ENCODE results near the gene C7orf25.

C7orf25 gene

GRCh38 chr7:42931834-42932651, 20.2 kb upstream of the C7orf25 start, which contains the start of the genes MRPL32 and PSMA2:
TSS of gene MRPL32 (plus strand) at chr7:42932376. CDS start at chr7:42932387, 11 bp downstream.
TSS of gene PSMA2 (minus strand) at chr7:42932174. CDS start at chr7:42932158, 16 bp downstream.
- TF ChIP-seq ELF4 (IDR thresholded peaks at IDR 0.05), result peak; percentile 32; the same call in 1 of the 2 replicates
- TF ChIP-seq ZNF384 (IDR thresholded peaks at IDR 0.05), result no peak
- TF ChIP-seq CTBP1 (IDR thresholded peaks at IDR 0.05; ENCODE audit: borderline replicate concordance), result no peak
- no peak for TF ChIP-seq FOXA1 (IDR thresholded peaks at IDR 0.05)
- TF ChIP-seq SUZ12 (IDR thresholded peaks at IDR 0.05), result no peak
- TF ChIP-seq PKNOX1 (IDR thresholded peaks at IDR 0.05), result no peak
- TF ChIP-seq L3MBTL2 (conservative IDR thresholded peaks at IDR 0.05), result peak; percentile 49; the same call in 1 of the 2 replicates
- no peak for TF ChIP-seq ARNT (IDR thresholded peaks at IDR 0.05)
- TF ChIP-seq BHLHE40 (IDR thresholded peaks at IDR 0.05; ENCODE audit: borderline replicate concordance), result no peak
- no peak for TF ChIP-seq FOXM1 (IDR thresholded peaks at IDR 0.05; ENCODE audit: borderline replicate concordance)
- no peak for TF ChIP-seq FOXK2 (IDR thresholded peaks at IDR 0.05)
- ChIA-PET CTCF (interaction anchor here (0.5 to 1.2 kb wide), 5 partner anchors 10 to 1201 kb away, joined by 3 to 10 read pairs (median 5); no protein-coding TSS in a partner anchor), POLR2A (interaction anchor here (0.6 to 1.9 kb wide), 19 partner anchors 9 to 991 kb away, joined by 3 to 8 read pairs (median 3); partner anchors contain the start of gene C7orf25)
- peak; percentile 95 for DNase-seq (ENCODE audit: extremely low spot score)

- no peak for TF ChIP-seq ARNT (IDR thresholded peaks at IDR 0.05)
- TF ChIP-seq NFRKB (IDR thresholded peaks at IDR 0.05), result no peak
- no peak for TF ChIP-seq CTBP1 (IDR thresholded peaks at IDR 0.05; ENCODE audit: borderline replicate concordance)
- DNase-seq (ENCODE audit: extremely low spot score), result no peak
- POLR2A ChIA-PET, result interaction anchor here (0.9 to 1.9 kb wide), 10 partner anchors 9 to 538 kb away, joined by 3 to 8 read pairs (median 4); partner anchors contain the start of gene C7orf25
- CTCF ChIA-PET, result interaction anchor here (1.0 kb wide), 1 partner anchor 177 kb away, joined by 6 read pairs; no protein-coding TSS in a partner anchor
These were observed 19.6 kb upstream of the C7orf25 start for GRCh38 chr7:42931447-42931833.

GRCh38 chr7:42930889-42931288, 19.0 kb upstream of the C7orf25 start:
- ChIA-PET POLR2A (interaction anchor here (1.2 to 1.5 kb wide), 2 partner anchors 9 to 332 kb away, joined by 3 to 4 read pairs; no protein-coding TSS in a partner anchor), CTCF (interaction anchor here (0.8 kb wide), 1 partner anchor 495 kb away, joined by 3 read pairs; no protein-coding TSS in a partner anchor)
- TF ChIP-seq HDGF (IDR thresholded peaks at IDR 0.05; ENCODE audit: borderline replicate concordance) (no peak), ELF4 (IDR thresholded peaks at IDR 0.05) (no peak), FOXK2 (IDR thresholded peaks at IDR 0.05) (no peak), L3MBTL2 (conservative IDR thresholded peaks at IDR 0.05) (no peak), ZNF384 (IDR thresholded peaks at IDR 0.05) (no peak), CTBP1 (IDR thresholded peaks at IDR 0.05; ENCODE audit: borderline replicate concordance) (no peak), BHLHE40 (IDR thresholded peaks at IDR 0.05; ENCODE audit: borderline replicate concordance) (no peak), FOXM1 (IDR thresholded peaks at IDR 0.05; ENCODE audit: borderline replicate concordance) (no peak), SUZ12 (IDR thresholded peaks at IDR 0.05) (no peak), PKNOX1 (IDR thresholded peaks at IDR 0.05) (no peak), ARNT (IDR thresholded peaks at IDR 0.05) (no peak)
- no peak for DNase-seq (ENCODE audit: extremely low spot score)

GRCh38 chr7:42929449-42929848, 17.6 kb upstream of the C7orf25 start:
- TF ChIP-seq LEF1 (IDR thresholded peaks at IDR 0.05; ENCODE audit: borderline replicate concordance), result no peak
- no peak for TF ChIP-seq ZNF384 (IDR thresholded peaks at IDR 0.05)
- TF ChIP-seq BHLHE40 (IDR thresholded peaks at IDR 0.05; ENCODE audit: borderline replicate concordance), result no peak
- TF ChIP-seq SP1 (IDR thresholded peaks at IDR 0.05), result no peak
- no peak for TF ChIP-seq ELF4 (IDR thresholded peaks at IDR 0.05)
- no peak for TF ChIP-seq FOXK2 (IDR thresholded peaks at IDR 0.05)
- no peak for TF ChIP-seq FOXM1 (IDR thresholded peaks at IDR 0.05; ENCODE audit: borderline replicate concordance)
- no peak for TF ChIP-seq SUZ12 (IDR thresholded peaks at IDR 0.05)
- no peak for TF ChIP-seq HDGF (IDR thresholded peaks at IDR 0.05; ENCODE audit: borderline replicate concordance)
- no peak for TF ChIP-seq NFRKB (IDR thresholded peaks at IDR 0.05)
- no peak for TF ChIP-seq L3MBTL2 (conservative IDR thresholded peaks at IDR 0.05)
- no peak for TF ChIP-seq FOXA1 (IDR thresholded peaks at IDR 0.05)
- TF ChIP-seq TARDBP (IDR thresholded peaks at IDR 0.05), result no peak
- no peak for TF ChIP-seq PKNOX1 (IDR thresholded peaks at IDR 0.05)
- TF ChIP-seq ARNT (IDR thresholded peaks at IDR 0.05), result no peak
- no peak for TF ChIP-seq CTBP1 (IDR thresholded peaks at IDR 0.05; ENCODE audit: borderline replicate concordance)
- CTCF ChIA-PET, result interaction anchor here (1.0 kb wide), 1 partner anchor 525 kb away, joined by 3 read pairs; no protein-coding TSS in a partner anchor
- no peak for DNase-seq (ENCODE audit: extremely low spot score)
- POLR2A ChIA-PET, result interaction anchor here (1.1 kb wide), 1 partner anchor 17 kb away, joined by 5 read pairs; the partner anchor contains the start of gene C7orf25

- DNase-seq (ENCODE audit: extremely low spot score), result no peak
- TF ChIP-seq FOXA1 (IDR thresholded peaks at IDR 0.05), result no peak
- TF ChIP-seq FOXM1 (IDR thresholded peaks at IDR 0.05; ENCODE audit: borderline replicate concordance), result no peak
- TF ChIP-seq NFRKB (IDR thresholded peaks at IDR 0.05), result no peak
- no peak for TF ChIP-seq LEF1 (IDR thresholded peaks at IDR 0.05; ENCODE audit: borderline replicate concordance)
- no peak for TF ChIP-seq FOXK2 (IDR thresholded peaks at IDR 0.05)
- no peak for TF ChIP-seq SP1 (IDR thresholded peaks at IDR 0.05)
- no peak for TF ChIP-seq ELF4 (IDR thresholded peaks at IDR 0.05)
- TF ChIP-seq BHLHE40 (IDR thresholded peaks at IDR 0.05; ENCODE audit: borderline replicate concordance), result no peak
- no peak for TF ChIP-seq ZNF384 (IDR thresholded peaks at IDR 0.05)
- no peak for TF ChIP-seq L3MBTL2 (conservative IDR thresholded peaks at IDR 0.05)
- no peak for TF ChIP-seq CTBP1 (IDR thresholded peaks at IDR 0.05; ENCODE audit: borderline replicate concordance)
- ChIA-PET CTCF (no interaction called here), POLR2A (no interaction called here)
These were observed 16.9 kb upstream of the C7orf25 start for GRCh38 chr7:42928754-42929153.

Data from HEK293T (cell line).